HepG2 (cell line): ENCODE results near the gene AFF1. TPM values are rescaled to one million over a fixed set of nuclear protein-coding genes. Genes with fewer than 3 reads are reported as not detected.
A peak's percentile ranks its signal among the peaks of the same experiment; 100 is the strongest.

Source experiments
- ATAC-seq: fragments of 200-7000 bp; cut with Tn5 transposase; 3 replicates; pipeline ENCODE4 v1.9.1; 2020; ENCODE audit warnings: mild to moderate bottlenecking, moderate library complexity
- BruUV-seq: library from RNA; stranded (reverse); fragments of 400-500 nt; replicated peaks from 2 replicates; lab custom pipeline; 2021; lab: Mats Ljungman, UMichigan
- CTCF ChIA-PET: fragments of 300-600 bp; formaldehyde crosslinking; extraction: SDS; loops from one replicate; lab custom pipeline; 2021; ENCODE audit warnings: low total read pairs, inconsistent platforms, low intra/inter-chr PET ratio; lab: Yijun Ruan, JAX
- POLR2A ChIA-PET: fragments of 350-600 bp; sonication (Branson Sonifier 250); formaldehyde crosslinking; loops from one replicate; lab custom pipeline; 2020; ENCODE audit warnings: antibody characterized with exemption, inconsistent platforms; lab: Yijun Ruan, JAX
- DNase-seq: peaks from one replicate; pipeline ENCODE4 v3.0.0-alpha.2; 2015; ENCODE audit warnings: low spot score
- FAIRE-seq: peaks from 3 replicates; lab custom pipeline; 2011; peaks lifted over from hg19 to GRCh38; lab: Jason Lieb, UNC
- H2AFZ ChIP-seq: one replicate; pipeline ENCODE4 v1.6.1; 2011; ENCODE audit warnings: low read length, inconsistent platforms
- H3K27ac ChIP-seq: fragments of 300-600 bp; 3 replicates; pipeline ENCODE4 v1.8.0; 2011; ENCODE audit warnings: mixed run types, mild to moderate bottlenecking, mixed read lengths, low read length, inconsistent platforms; ENCODE audit not compliant: insufficient read depth; ENCODE audit errors: extremely low read length
- H3K27me3 ChIP-seq, 2 experiments: fragments of 200-600 bp in 1 of 2; 2 replicates in 1 of 2; 3 replicates in 1 of 2; pipeline versions ENCODE4 v1.6.0 to v1.8.0; 2011; ENCODE audit warnings: low read length in 2 of 2, mild to moderate bottlenecking in 2 of 2, moderate library complexity in 2 of 2, inconsistent platforms in 1 of 2; ENCODE audit not compliant: insufficient read depth in 2 of 2, control insufficient read depth in 1 of 2
- H3K36me3 ChIP-seq, 2 experiments: fragments of 200-600 bp in 1 of 2; replicated peaks in 1 of 2; 2 replicates in 1 of 2; 3 replicates in 1 of 2; pipeline versions ENCODE4 v1.5.1 to v1.8.0; 2011; ENCODE audit warnings: low read length in 2 of 2, inconsistent platforms in 1 of 2; ENCODE audit not compliant: insufficient read depth in 2 of 2, control insufficient read depth in 1 of 2
- H3K4me1 ChIP-seq: 2 replicates; pipeline ENCODE4 v1.5.1; 2012; ENCODE audit warnings: low read length, inconsistent platforms; ENCODE audit not compliant: insufficient read depth
- H3K4me2 ChIP-seq: 2 replicates; pipeline ENCODE4 v1.6.0; 2011; ENCODE audit warnings: low read depth, low read length, inconsistent platforms
- H3K4me3 ChIP-seq, 3 experiments: fragments of 200-600 bp in 1 of 3; sonication (generic), shearing (Covaris generic) in 1 of 3; replicated peaks in 1 of 3; 2 replicates each; pipeline ENCODE4 v1.5.1; 2011 to 2016; ENCODE audit warnings: low read length in 3 of 3, inconsistent platforms in 2 of 3, low read depth in 2 of 3, mild to moderate bottlenecking in 2 of 3, control low read depth in 1 of 3, mixed read lengths in 1 of 3; ENCODE audit not compliant: insufficient read depth in 1 of 3
- H3K79me2 ChIP-seq: one replicate; pipeline ENCODE4 v1.6.1; 2011; ENCODE audit warnings: low read length, inconsistent platforms; ENCODE audit not compliant: insufficient read depth
- H3K9ac ChIP-seq: 2 replicates; pipeline ENCODE4 v1.6.0; 2011; ENCODE audit warnings: mild to moderate bottlenecking, low read depth, low read length, inconsistent platforms; ENCODE audit not compliant: insufficient read depth
- H3K9me3 ChIP-seq: 2 replicates; pipeline ENCODE4 v1.5.1; 2012; ENCODE audit warnings: mild to moderate bottlenecking, low read length
- H4K20me1 ChIP-seq: 2 replicates; pipeline ENCODE4 v1.6.0; 2011; ENCODE audit warnings: inconsistent platforms, mild to moderate bottlenecking, low read length, moderate library complexity; ENCODE audit not compliant: insufficient read depth
- MAFF ChIP-seq: IDR thresholded peaks from 2 replicates; pipeline ENCODE4 v1.6.1; 2011; ENCODE audit warnings: low read depth, low read length, improper control_type of control experiment
- TEAD3 ChIP-seq: optimal IDR thresholded peaks from 2 replicates; pipeline ENCODE3; 2016; ENCODE audit warnings: borderline replicate concordance
- ZBTB49 ChIP-seq: sonication (generic); formaldehyde crosslinking; IDR thresholded peaks from 2 replicates; pipeline ENCODE4 v1.4.0; 2020; ENCODE audit warnings: missing genetic modification reagents, borderline replicate concordance
- ZNF547 ChIP-seq: sonication (generic); formaldehyde crosslinking; IDR thresholded peaks from 2 replicates; pipeline ENCODE4 v1.5.1; 2020; ENCODE audit warnings: mild to moderate bottlenecking, missing genetic modification reagents
- ZNF670 ChIP-seq: sonication (generic); formaldehyde crosslinking; IDR thresholded peaks from 2 replicates; pipeline ENCODE4 v1.8.0; 2022; ENCODE audit warnings: mild to moderate bottlenecking, missing genetic modification reagents, borderline replicate concordance
- WGBS: methylation state at CpG from one replicate; pipeline ENCODE4 v1.1.6; 2017; ENCODE audit warnings: low lambda C conversion rate; 5-methylcytosine and 5-hydroxymethylcytosine counted together
- in situ Hi-C: cut with HindIII; loops from 2 replicates; pipeline ENCODE4 v1.10.0; 2017; ENCODE audit warnings: low pct_unique_long_range_greater_than_20kb; ENCODE audit not compliant: extremely low pct_ligation_motif_present
- intact Hi-C: fragments of 100-400 bp; cut with micrococcal nuclease; formaldehyde crosslinking; loops from one replicate; pipeline ENCODE4 v1.10.0; 2022; ENCODE audit not compliant: unreplicated experiment
- polyA plus RNA-seq, 8 experiments: library from polyadenylated mRNA; depleted of rRNA in 3 of 8; stranded (reverse) in 7 of 8; unstranded in 1 of 8; fragments of >200 nt; fragmentation: Illumina TruSeq in 4 of 8; extraction: Trizol in 4 of 8; gene quantifications; 2 replicates each; pipeline versions ENCODE4 v1.2.1 to v1.2.3, GENCODE V29; 2011 to 2016; ENCODE audit warnings: low read depth in 4 of 8, missing spikeins in 1 of 8, mixed read lengths in 1 of 8; ENCODE audit not compliant: insufficient read depth in 1 of 8
- total RNA-seq, 5 experiments: library from RNA; depleted of rRNA; stranded (reverse); fragments of >200 nt; fragmentation: Illumina TruSeq; extraction: Trizol; gene quantifications; 2 replicates each; pipeline ENCODE4 v1.2.3, GENCODE V29; 2016; ENCODE audit warnings: low read depth in 1 of 5

The AFF1 gene
- total and polyA plus RNA-seq, 2 of the 13 experiments (the other 11 are each of a cell fraction or from before 2014, with no cell fraction given): 15.5 to 15.9 TPM

GRCh38 chr4:87105101-87105845, 170.5 kb downstream of the AFF1 start (continued):
- no peak for TF ChIP-seq ZBTB49 (CRISPR knock-in tag)
- TF ChIP-seq ZNF670 (CRISPR knock-in tag): no peak

GRCh38 chr4:87108142-87108546, 173.3 kb downstream of the AFF1 start:
- H4K20me1 ChIP-seq: no peaks in the 10 kb centered on the region
- H3K79me2 ChIP-seq: peaks cover 5% of the 10 kb centered on the region
- H3K36me3 ChIP-seq: peaks cover 9 to 40% of the 10 kb centered on the region in 2 experiments
- no peak overlapping the region for H3K4me3 ChIP-seq
- intact Hi-C loops (loop anchor here (5.0 kb wide), 2 partner anchors 171 to 186 kb away; partner anchors contain the start of gene AFF1), in situ Hi-C loops (no loop called here)
- FAIRE-seq: no peak
- no peaks in the 10 kb centered on the region for H3K9me3 ChIP-seq
- whole genome bisulfite sequencing: 96% methylated on average over 5 of the region's 5 CpGs
- no peak overlapping the region for H2AFZ ChIP-seq
- H3K9ac ChIP-seq: no peak overlapping the region
- no peak overlapping the region for H3K4me2 ChIP-seq
- ChIA-PET POLR2A (no interaction called here), CTCF (no interaction called here)
- BruUV-seq: no TSS peak
- peak; percentile 17; the same call in 1 of the 2 replicates for TF ChIP-seq MAFF
- peak; percentile 10 for TF ChIP-seq TEAD3 (CRISPR knock-in tag)
- no peak for TF ChIP-seq ZNF547
- no peaks in the 10 kb centered on the region for H3K27me3 ChIP-seq
- H3K27ac ChIP-seq: no peak overlapping the region
- H3K4me1 ChIP-seq: peaks cover 37% of the 10 kb centered on the region
- DNase-seq: no peak
- no peak for ATAC-seq
